Mesothelial cell of epicardium (in vitro differentiated cells): ENCODE measurements around the gene PNMA1. TPM values are rescaled to one million over a fixed set of nuclear protein-coding genes. Genes with fewer than 3 reads are reported as not detected.

ENCODE experiments used
- DNase-seq, 2 experiments: peaks; one replicate each; pipeline ENCODE4 v3.0.0; 2021; ENCODE audit warnings: low spot score in 2 of 2; ENCODE audit not compliant: unreplicated experiment in 2 of 2
- H3K27ac Mint-ChIP-seq: 2 replicates; pipeline ENCODE4 v1.8.0; 2021; ENCODE audit warnings: mixed read lengths
- H3K27me3 Mint-ChIP-seq: 2 replicates; pipeline ENCODE4 v1.8.0; 2021; ENCODE audit warnings: low read depth, mixed read lengths
- H3K36me3 Mint-ChIP-seq: 2 replicates; pipeline ENCODE4 v1.8.0; 2021; ENCODE audit warnings: mixed read lengths
- H3K4me1 Mint-ChIP-seq: 2 replicates; pipeline ENCODE4 v1.8.0; 2021; ENCODE audit warnings: mixed read lengths
- H3K4me3 Mint-ChIP-seq: 2 replicates; pipeline ENCODE4 v1.8.0; 2021; ENCODE audit warnings: mild to moderate bottlenecking, moderate library complexity, mixed read lengths
- H3K9me3 Mint-ChIP-seq: 2 replicates; pipeline ENCODE4 v1.8.0; 2021; ENCODE audit warnings: mixed read lengths
- total RNA-seq: library from RNA; stranded (reverse); gene quantifications from 3 replicates; pipeline ENCODE4 v1.2.1, GENCODE V29; 2021
- TF ChIP-seq, protein P1 (sequence below): fragments of 200-600 bp; sonication (generic); IDR thresholded peaks from one replicate; pipeline ENCODE4 v1.5.0; 2021; ENCODE audit warnings: antibody characterized with exemption; ENCODE audit not compliant: unreplicated experiment

PNMA1 gene
- total RNA-seq, 1 donor from 2014 or later = 46.4 TPM

DNA sequence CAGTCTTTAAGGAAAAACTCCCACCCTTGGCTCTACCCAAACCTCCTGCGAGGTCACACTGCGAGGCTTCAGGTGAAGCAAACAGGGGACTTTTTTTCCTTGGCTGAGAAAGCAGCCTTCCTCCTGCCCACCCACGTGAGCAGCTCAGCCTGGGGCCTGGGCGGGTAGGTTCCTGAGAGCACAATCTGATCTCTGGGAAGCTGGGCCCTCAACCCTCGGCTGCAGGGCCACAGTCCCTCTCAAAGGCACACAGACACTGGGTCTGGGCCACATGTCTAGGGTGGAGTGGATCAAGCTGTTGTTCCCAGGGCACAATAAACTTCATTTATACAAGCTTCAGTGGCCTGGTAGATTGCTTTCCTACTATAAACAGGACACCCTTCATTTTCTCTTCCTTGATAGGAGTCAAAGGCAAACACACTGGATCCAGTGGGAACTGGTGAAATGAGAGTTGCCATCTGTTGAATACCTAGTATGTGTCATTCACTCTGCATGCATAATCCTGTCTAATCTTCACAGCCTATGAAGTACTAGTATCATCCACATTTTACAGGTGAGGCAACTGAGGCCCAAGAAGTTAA is 41.3 kb upstream of the PNMA1 start:
- Mint-ChIP-seq H3K27ac (peak overlapping the region; percentile 98), H3K4me1 (peaks cover 75% of the 10 kb centered on the region), H3K4me3 (peak overlapping the region; percentile 18), H3K27me3 (no peaks in the 10 kb centered on the region), H3K9me3 (no peaks in the 10 kb centered on the region), H3K36me3 (no peaks in the 10 kb centered on the region)
- TF ChIP-seq, protein P1, sequence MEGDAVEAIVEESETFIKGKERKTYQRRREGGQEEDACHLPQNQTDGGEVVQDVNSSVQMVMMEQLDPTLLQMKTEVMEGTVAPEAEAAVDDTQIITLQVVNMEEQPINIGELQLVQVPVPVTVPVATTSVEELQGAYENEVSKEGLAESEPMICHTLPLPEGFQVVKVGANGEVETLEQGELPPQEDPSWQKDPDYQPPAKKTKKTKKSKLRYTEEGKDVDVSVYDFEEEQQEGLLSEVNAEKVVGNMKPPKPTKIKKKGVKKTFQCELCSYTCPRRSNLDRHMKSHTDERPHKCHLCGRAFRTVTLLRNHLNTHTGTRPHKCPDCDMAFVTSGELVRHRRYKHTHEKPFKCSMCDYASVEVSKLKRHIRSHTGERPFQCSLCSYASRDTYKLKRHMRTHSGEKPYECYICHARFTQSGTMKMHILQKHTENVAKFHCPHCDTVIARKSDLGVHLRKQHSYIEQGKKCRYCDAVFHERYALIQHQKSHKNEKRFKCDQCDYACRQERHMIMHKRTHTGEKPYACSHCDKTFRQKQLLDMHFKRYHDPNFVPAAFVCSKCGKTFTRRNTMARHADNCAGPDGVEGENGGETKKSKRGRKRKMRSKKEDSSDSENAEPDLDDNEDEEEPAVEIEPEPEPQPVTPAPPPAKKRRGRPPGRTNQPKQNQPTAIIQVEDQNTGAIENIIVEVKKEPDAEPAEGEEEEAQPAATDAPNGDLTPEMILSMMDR = no peak
- DNase-seq = no peak

DNA sequence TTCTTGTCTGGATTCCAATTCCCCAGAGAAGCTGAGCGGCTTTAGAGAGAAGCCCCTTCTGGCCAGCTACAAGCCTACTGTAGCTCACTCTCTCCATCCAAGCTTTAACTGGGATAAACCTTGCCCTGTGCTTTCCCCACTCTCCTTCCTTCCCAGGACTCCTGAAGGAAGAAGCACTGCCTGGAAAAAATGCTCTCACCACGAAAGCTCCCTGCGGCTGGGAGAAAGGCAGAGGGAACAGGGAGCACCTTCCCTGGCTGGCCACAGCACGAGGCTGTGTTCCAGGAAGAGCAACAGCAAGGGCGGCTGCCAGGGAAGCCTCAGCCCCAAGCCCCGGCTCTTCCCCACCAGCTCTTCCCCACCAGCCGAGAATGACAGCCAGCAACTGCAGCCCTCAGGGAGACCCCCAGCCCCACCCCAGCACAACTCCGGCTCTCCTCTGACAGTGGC is 40.8 kb upstream of the PNMA1 start:
- TF ChIP-seq, protein P1 = no peak
- Mint-ChIP-seq H3K36me3 (no peaks in the 10 kb centered on the region), H3K4me1 (peaks cover 77% of the 10 kb centered on the region), H3K9me3 (no peaks in the 10 kb centered on the region), H3K4me3 (peak overlapping the region; percentile 18), H3K27ac (peak overlapping the region; percentile 98), H3K27me3 (no peaks in the 10 kb centered on the region)
- DNase-seq = no peak

DNA sequence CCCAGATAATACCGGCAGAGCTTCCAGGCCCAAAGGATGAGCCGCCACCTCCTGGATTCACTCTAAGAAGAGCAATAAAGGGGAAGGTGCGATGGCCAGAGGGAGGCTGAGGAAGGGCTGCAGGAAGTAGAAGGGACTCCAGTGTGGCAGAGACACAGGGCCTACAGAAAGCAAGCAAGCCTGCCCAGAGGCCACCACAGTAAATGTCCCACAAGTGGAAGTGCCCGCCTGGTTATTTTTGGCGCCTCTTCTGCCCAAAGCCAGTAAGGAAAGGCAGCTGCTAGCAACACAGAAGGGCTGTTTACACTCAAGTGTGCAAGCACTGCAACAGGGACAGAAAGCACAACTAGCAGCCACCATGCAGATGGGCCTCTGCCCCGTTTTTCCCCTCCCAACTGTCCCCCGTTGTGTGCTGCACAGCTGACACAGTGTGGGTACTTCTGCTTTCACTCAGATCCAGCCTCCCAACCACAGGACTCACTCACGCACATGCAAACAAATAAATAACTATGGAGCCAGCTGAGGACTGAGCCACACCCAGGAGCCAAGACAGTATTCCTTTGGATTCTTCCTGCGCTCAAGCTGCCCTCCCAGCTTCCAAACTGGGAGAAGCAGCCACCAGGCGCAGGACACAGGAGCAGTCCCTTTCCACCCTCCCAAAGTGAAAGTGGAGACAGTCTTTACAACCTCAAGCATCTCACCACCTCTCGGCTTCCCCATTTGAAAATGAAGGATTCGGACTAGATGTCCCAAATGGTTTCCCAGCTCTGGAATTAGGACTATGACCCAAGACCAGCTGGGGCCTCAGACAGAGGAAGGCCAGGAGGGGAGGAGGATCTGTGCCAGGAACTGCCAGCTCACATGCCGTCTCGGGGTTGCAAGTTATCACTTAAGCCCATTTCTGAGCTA is 40.0 kb upstream of the PNMA1 start:
- H3K4me1 Mint-ChIP-seq = peaks cover 82% of the 10 kb centered on the region
- peak overlapping the region; percentile 98 for H3K27ac Mint-ChIP-seq

DNA sequence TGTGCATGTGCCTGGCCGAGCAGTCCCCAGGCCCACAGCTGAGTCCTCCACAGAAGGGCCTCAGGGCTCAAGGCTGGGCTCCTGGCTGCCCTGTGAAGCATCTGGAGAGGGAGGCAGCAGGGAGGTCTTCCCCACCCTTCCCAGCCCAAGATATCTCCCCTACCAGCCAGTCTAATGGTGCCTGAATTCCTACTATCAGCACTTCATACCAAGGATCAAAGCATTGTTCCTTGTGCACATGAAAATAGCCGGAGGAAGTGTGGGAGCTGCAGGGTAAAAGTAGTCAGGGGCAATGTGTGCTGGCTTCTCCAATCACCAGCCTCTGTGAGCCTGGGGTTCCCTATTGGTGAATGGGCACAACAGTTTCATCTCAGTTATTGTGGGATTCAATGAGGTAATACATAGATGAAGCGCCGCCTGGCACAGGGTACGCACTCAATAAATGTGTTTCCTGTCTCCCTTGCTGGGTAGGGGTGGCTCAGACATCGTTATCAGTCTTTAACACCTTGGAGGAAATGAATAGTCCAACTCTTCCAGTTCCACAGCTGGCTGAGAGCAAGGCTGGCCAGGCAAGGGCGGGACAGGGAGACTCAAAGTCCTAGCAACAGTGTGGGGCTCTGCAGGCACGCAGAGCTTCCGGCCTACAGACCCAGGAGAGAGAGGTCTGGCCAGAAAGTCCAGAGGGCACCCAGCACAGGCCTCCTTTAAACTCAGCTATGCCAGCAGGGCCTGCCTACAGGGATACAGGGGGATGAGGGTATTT is 39.1 kb upstream of the PNMA1 start:
- H3K9me3 Mint-ChIP-seq = no peaks in the 10 kb centered on the region
- no peak for DNase-seq
- H3K36me3 Mint-ChIP-seq = no peaks in the 10 kb centered on the region
- peak overlapping the region; percentile 21 for H3K4me3 Mint-ChIP-seq
- H3K27me3 Mint-ChIP-seq = no peaks in the 10 kb centered on the region
- TF ChIP-seq, protein P1 = no peak
- H3K4me1 Mint-ChIP-seq = peaks cover 82% of the 10 kb centered on the region
- H3K27ac Mint-ChIP-seq = peak overlapping the region; percentile 98

More for the DNA sequence above, 40.0 kb upstream of the PNMA1 start:
- Mint-ChIP-seq H3K27me3 (no peaks in the 10 kb centered on the region), H3K4me3 (peak overlapping the region; percentile 21), H3K36me3 (no peaks in the 10 kb centered on the region), H3K9me3 (no peaks in the 10 kb centered on the region)
- TF ChIP-seq, protein P1 = no peak
- DNase-seq = no peak

DNA sequence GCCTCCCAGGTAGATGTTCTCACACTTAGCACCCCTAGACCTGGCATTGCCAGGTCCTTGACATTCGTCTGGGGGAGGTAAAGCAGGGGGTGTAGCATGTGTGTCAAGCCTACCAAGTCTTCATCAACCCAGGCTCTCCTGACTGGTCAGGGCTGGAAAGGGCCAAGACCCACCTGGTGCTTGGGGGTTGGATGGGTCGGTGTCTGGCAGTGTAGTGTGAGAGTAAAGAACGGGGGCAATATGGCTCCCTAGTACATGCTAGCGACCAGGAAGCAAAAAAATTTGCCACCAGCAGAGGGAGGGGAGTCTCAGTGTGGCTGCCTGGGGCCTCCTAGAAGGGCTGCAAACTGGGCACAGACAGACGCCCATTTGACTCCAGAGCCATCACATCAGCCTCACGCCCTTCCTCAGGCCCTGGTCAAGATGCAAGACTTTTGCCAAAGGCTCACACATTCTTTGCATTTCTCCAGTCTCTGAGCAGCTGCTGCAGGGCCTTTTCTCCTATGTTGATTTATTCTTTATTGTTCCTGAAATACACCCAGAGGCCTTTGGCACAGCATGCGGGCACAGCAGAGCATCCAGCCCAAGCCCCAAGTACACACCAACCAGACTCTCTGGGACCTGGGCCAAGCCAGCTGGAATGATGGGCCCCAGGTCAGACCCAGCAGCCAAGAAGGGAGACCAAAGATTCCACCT is 38.3 kb upstream of the PNMA1 start:
- Mint-ChIP-seq H3K4me3 (peak overlapping the region; percentile 43), H3K9me3 (no peaks in the 10 kb centered on the region)

More for the DNA sequence above, 38.3 kb upstream of the PNMA1 start:
- H3K27me3 Mint-ChIP-seq = no peaks in the 10 kb centered on the region
- TF ChIP-seq, protein P1 = no peak
- H3K4me1 Mint-ChIP-seq = peaks cover 74% of the 10 kb centered on the region
- no peak for DNase-seq
- H3K27ac Mint-ChIP-seq = peak overlapping the region; percentile 98
- no peaks in the 10 kb centered on the region for H3K36me3 Mint-ChIP-seq
